HG03469 (cell line): ENCODE data around the gene COL25A1.

ENCODE experiments used
- ATAC-seq: cut with Tn5 transposase; IDR thresholded peaks from one replicate; pipeline ENCODE4 v1.9.1; 2021; ENCODE audit warnings: mild to moderate bottlenecking, moderate library complexity, moderate number of reproducible peaks; ENCODE audit not compliant: unreplicated experiment

The COL25A1 gene

DNA sequence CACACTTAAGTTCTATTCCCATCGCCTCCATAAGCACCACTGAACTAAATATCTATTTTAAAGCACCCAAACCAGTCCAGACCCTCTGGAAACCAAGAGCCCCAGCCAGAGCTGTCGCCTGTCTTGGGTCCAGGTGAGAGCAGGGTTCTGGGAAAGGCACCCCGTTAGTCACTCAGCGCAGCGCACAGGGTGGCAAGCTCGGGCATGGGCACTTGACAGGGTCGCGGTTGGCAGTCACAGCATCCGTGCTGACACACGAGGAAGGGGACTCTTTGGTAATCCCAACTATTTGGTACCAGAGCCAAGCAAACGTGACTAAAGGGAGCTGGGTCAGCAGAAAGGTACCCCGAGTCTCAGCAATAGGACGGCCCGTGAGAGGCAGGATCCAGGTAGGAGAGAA is 515.4 kb downstream of the COL25A1 start:
- no peak for ATAC-seq

DNA sequence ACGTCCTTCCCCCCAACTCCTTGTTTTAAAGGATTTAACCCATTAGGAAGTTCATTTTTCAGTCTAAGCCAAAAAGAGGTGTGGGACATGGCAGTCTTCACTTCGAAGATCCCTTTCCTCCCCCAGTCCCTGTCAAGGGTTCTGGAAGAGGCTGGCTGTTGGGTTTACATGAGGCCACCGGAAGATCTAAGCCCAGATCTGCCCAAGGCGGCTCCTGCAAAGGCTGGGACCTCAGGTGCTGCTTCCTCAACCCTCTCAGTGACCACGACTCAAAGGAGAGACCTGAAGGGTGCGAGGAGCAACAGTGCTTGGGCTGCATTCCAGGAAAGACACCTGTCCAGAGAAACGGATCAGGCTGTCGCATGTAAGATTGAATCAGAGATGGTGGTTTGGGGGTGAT is 516.1 kb downstream of the COL25A1 start:
- no peak for ATAC-seq

DNA sequence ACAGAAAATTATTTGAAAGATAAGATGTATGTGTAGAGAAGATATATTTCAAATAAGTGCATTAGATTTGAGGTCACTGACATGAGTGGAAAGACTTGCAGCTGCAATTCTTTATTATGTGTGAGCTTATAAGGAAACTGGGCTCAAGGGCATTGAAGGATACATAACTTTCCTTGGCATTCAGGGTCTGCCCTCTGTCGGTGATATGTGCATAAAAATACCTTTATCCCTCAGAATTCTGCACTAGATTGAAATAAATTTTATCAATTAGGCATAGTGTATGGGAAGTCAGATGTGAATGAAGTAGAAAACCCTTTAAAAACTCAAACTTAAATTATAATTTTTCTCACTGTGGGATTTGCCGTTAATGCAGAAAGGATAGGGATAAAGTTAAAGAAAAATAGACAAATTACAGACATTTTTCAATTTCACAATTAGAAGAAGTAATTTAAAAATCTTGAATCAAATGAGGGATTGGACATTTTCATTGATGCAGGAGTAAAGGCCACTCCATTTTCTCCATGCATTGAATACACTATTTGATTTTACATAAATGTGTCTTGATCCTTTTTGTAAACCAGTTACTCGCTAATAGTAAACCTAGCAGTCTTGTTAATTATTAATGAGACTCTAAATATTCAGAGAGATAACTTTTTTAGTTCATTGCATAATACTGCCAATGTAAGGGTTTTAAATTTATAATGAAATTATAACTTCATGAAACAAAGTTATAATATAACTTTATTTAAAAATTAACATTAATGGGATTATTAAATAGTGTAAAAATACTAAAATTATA is 518.6 kb downstream of the COL25A1 start:
- no peak for ATAC-seq

DNA sequence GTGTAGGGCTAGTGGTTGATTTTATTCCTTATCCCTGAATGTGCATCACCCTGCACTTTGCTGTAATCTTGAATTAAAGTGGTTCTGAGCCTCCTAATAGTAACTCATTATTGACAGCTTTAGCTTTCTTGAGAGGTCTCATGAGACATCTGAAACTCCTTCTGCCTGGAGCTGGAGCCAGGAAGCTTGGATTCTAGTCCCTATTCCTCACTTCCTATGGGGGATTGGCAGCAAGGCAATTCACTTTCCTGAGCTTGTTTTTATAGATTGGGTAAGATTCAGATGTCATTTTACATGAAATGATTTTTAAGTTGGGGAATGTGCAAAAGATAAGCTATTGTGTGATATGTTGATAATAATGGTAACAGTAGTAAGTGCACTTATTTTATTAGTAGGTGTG is 522.5 kb downstream of the COL25A1 start:
- no peak for ATAC-seq

DNA sequence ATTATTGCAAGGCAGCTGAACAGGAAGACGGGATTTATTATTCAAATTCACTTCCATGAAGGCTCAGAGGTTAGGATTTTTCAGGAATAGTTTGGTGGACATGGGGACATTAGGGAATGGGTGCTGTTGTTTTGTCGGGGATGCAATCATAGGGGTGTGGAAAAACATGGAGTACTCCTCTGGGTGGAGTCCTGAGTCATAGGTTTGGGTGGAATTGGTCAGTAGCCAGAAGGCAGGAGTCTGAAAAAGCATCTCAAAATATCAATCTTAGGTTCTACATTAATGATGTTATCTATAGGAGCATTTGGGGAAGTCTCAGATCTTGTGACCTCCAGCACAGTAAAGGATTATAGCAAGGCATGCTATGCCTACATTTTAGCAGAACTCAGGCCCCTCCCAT is 525.1 kb downstream of the COL25A1 start:
- ATAC-seq: no peak

DNA sequence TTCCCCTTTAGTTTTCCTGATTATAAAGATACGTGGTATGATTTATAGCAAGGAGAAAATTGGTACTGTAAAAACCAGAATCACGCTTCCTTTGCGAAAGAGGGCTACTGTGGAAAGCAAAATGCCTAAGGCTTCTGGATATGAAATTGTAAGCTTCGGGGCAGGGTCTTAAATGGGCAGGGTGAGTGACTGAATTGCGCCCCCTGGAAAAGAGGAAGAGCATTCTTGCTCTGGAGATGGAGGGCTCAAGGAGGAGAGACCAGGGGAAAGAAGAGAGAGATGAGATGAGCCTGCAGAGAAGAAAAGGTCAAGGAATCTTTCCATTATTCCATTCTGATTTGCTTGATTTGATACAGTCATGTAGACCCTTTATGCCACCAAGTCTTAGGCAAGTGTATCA is 526.5 kb downstream of the COL25A1 start:
- ATAC-seq: no peak

DNA sequence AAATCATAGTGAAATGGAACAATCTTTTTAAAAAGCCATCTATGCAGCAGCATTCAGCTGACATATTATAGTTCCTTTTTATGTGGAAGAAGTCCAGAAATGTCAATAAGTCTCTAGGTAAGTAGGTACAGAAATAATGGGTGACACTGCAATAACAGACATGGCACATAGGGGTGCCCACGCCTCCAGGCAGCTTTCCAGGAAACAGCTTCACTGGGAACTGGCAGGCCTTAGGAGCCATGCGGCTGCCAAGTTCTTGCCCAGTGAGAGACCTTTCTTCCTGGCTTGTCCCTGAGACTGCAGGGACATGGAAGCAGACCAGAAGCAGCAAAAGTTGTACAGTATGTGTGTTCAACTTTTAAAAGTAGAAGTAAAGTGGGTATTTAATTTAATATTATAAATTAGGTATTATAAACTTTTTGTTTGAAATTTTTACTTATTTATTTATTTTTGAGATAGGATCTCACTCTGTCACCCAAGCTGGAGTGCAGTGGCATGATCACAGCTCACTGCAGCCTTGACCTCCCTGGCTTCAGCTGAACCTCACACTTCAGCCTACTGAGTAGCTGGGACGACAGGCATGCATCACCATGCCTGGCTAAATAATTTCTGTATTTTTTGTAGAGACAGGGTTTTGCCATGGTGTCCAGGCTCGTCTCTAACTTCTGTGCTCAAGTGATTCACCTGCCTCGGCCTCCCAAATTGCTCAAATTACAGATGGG is 527.5 kb downstream of the COL25A1 start:
- ATAC-seq: no peak

DNA sequence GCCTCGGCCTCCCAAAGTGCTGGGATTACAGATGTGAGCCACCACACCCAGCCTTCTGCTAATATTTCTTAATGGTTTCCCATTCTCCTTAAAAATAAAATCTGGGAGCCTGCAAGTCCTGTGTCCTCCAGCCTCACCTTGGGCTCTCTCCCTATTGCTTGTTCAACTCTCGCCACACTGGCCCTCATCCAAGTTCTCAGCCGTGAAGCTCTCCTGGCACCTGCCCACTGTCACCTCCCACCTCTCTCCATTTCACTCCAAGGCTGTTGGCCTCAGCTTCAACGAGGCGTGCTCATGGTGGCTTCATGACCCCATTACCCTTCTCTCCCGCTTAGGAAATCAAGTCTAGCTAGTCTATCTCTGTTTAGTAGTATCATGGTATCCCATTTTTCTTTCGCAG is 530.1 kb downstream of the COL25A1 start:
- ATAC-seq: no peak

DNA sequence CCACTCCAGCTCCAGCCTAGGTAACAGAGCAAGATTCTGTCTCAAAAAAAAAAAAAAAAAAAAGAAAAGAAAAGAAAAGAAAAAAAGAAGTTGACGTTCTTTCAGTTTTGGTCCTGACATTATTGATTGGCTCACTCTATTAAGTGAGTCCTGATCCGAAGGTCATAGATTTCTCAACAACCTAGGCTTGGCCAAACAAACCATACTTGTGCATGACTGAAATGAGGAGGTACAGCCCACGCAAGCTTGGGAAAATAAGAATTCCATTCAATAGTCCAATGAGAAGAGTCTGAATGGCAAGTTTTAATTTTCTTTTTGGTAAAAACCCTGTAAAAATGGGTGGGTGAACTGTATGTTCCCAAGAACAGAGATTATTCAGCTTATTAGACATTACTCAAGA is 536.4 kb downstream of the COL25A1 start:
- no peak for ATAC-seq

DNA sequence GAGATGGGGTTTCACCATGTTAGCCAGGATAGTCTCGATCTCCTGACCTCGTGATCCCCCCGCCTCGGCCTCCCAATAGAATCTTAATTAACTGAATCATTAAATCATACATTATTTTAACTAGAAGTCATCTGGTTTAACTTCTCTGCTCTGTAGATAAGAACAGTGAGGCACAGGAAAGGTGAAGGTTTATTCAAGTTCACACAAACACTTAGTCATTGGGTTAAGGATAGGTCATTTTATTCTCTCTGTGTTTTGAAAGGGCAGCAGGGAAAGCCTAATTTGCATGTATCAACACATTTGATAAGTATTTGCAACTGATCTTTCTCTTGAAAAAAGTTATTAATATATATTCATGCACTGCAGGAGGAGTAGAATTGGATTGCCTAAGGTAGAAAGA is 538.5 kb downstream of the COL25A1 start:
- ATAC-seq: no peak

DNA sequence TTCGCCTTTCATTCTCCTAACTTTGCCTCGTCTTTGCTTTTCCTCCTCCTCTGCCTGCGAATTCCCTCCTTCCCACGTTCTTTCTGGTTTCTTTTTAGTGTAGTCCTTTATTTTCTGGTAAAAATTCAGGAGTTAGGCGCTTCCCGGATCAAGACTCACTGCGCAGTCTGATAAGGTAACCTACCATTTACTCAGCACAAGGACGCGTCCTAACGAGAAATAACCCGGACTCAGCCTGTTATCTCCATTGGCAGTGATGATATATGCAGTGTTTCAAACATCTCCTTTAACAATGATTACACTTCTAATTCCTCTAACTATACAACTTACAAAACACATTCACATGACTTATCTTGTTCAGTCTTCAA is 539.2 kb downstream of the COL25A1 start:
- ATAC-seq: no peak

DNA sequence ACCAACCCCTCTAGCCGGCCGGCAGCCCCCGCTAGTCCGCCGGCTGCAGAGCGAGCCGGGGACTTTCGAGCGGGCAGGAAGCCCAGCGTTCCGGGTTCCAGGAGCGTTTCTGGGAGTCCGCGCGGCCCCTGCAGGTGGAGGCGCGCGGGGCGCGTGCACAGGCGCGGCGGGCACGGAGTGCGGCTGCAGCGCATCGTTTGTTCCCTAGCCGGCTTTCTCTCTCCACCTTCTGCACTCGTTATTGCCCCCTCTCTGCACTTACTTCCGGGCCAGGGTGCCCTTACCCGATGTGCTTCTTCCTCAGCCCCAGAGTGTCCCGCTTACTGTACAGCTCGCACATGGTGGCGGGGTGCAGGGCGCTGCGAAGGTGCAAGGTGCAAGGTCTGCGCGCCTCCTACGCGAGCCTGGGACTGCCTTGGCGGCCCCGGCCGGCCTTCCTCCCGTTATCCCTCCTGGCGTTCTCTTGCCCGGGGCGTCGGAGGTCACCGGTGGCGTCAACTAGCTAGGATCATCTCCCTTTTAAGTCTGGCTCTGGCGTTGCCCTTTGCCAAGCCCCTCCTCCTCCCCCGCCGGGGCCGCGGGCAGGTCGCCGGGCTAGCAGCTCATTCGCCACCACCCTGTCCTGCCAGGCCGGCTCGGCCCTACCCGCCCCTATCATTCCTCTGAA is 539.8 kb downstream of the COL25A1 start, which contains the start of gene ETNPPL:
TSS of gene ETNPPL (minus strand) at position 495 of the 667 bp plus-strand sequence. CDS start at position 340, 155 bp downstream.
- no peak for ATAC-seq
